Fibroblast of villous mesenchyme (primary cell): Measurements from ENCODE around the gene BOD1L1. TPM values are rescaled to one million over a fixed set of nuclear protein-coding genes. Genes with fewer than 3 reads are reported as not detected.
A peak's percentile ranks its signal among the peaks of the same experiment; 100 is the strongest.

Source experiments
- DNase-seq: peaks from one replicate; pipeline ENCODE4 v3.0.0-alpha.2; 2010; ENCODE audit warnings: low read depth
- H3K4me3 ChIP-seq: 2 replicates; pipeline ENCODE4 v1.5.1; 2011; ENCODE audit warnings: low read depth, mild to moderate bottlenecking, low read length
- total RNA-seq: library from RNA; depleted of rRNA; stranded (reverse); fragments of >200 nt; gene quantifications from 2 replicates; pipeline ENCODE4 v1.2.3, GENCODE V29; 2012
- TF ChIP-seq, protein P1 (sequence below): IDR thresholded peaks from 2 replicates; pipeline ENCODE4 v1.5.1; 2012; ENCODE audit warnings: low read depth, mild to moderate bottlenecking, low read length; ENCODE audit not compliant: insufficient read depth

BOD1L1 gene
- total RNA-seq, 1 donor, result 23.7 TPM

DNA sequence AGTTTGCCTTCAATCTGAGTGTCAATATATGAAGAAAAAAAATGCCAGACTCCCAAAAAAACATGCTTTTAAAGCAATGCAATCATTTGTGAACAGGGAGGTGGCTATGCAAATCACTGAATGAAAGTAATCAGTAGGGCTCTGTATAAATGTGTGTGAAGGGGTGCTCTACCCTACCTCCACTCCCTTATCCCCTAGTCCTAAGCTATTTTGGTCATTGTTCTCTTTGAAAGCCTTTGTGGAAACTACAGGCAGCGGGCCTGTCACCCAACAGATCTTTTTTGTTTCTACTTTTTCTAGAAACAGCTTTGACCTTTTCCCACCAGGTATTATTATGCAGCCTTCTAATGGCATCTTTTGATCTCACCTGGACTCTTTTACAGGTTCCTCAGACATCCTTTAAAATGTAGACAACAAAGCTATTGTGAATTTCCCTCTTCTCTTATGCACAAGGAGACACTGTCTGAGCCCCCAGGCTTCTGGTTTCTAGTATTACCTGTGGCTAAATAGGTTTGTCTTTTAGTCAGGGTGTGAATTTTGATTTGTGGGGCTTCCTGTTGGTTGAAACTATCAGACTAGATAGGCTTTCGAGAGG is 9.2 kb downstream of the BOD1L1 start:
- no peak overlapping the region for H3K4me3 ChIP-seq
- no peak for DNase-seq
- TF ChIP-seq, protein P1, sequence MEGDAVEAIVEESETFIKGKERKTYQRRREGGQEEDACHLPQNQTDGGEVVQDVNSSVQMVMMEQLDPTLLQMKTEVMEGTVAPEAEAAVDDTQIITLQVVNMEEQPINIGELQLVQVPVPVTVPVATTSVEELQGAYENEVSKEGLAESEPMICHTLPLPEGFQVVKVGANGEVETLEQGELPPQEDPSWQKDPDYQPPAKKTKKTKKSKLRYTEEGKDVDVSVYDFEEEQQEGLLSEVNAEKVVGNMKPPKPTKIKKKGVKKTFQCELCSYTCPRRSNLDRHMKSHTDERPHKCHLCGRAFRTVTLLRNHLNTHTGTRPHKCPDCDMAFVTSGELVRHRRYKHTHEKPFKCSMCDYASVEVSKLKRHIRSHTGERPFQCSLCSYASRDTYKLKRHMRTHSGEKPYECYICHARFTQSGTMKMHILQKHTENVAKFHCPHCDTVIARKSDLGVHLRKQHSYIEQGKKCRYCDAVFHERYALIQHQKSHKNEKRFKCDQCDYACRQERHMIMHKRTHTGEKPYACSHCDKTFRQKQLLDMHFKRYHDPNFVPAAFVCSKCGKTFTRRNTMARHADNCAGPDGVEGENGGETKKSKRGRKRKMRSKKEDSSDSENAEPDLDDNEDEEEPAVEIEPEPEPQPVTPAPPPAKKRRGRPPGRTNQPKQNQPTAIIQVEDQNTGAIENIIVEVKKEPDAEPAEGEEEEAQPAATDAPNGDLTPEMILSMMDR, result no peak

DNA sequence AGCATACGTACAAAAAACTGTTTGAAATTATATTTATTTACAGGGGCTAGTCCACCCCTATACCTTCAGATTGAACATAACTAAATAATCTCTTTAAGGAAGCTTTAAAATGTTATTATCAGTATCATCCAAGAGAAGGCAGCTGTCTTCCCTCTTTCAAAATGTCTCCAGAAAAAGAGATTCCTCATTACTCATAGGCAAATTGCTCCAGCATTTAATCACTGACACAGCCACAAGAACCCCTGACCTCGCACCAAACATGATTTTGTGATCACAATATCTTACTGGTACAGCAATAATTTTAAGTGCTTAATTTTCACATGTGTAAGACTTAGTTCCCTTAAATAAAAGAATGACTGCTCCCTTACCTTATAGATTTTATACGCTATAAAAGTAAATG is 9.7 kb downstream of the BOD1L1 start:
- H3K4me3 ChIP-seq, result no peak overlapping the region
- TF ChIP-seq, protein P1, result no peak
- no peak for DNase-seq

DNA sequence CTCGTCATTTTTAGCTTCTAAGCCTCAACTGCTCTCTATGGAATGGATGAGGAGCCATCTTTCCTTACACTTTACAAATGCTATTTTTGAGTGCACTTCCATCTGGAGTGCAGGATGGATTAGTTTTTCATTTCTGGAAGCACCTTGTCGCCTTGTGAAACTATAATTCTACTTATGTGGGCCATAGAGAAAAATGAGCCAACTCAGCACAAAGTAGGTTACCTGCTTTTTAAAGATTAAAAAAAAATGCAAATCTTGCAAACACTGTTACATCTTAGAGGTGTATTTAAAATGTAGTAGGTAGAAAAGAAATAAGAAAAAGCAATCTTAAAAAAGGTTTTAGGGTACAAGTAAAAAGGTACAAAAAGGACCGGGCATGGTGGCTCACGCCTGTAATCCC is 10.9 kb downstream of the BOD1L1 start:
- no peak overlapping the region for H3K4me3 ChIP-seq
- no peak for DNase-seq
- TF ChIP-seq, protein P1, result no peak

DNA sequence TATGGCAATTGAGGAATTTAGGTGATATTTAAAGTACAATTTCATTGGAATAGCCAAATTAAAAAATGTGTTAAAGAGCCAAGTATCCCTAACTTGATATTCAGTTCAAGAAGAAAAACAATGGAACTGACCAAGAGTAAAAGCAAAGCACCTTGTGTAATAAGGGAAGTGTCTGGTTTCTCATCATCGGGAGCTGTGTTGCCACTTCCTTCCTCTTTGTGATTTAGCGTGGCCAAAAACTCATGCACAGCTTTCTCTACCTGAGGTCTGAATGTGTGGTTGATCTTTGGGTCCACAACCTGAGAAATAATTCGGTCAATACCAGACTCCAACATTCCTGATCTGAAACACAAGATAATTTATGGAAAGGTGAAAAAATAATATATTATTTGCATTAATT is 12.4 kb downstream of the BOD1L1 start:
- no peak for DNase-seq
- TF ChIP-seq, protein P1, result no peak
- no peak overlapping the region for H3K4me3 ChIP-seq

DNA sequence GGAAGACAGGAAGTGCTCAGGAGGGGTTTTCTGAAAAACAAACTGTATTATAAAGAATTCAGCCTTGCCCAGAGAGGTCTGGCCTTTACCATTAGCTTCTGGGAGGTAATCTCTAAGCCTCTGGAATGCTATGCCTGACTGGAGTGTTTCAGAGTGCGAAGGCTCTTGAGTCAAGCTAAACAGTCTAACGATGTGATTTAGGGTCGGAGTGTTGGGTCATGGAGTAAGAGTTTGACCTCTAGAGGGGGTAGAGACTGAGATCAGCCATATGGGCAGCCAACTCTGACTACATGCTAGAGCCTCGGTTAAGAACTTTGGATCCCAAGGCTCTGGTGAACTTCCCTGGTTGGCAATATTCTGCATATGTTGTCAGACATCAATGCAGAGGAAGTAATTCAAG is 15.0 kb downstream of the BOD1L1 start:
- DNase-seq, result no peak
- TF ChIP-seq, protein P1, result no peak
- H3K4me3 ChIP-seq, result no peak overlapping the region

DNA sequence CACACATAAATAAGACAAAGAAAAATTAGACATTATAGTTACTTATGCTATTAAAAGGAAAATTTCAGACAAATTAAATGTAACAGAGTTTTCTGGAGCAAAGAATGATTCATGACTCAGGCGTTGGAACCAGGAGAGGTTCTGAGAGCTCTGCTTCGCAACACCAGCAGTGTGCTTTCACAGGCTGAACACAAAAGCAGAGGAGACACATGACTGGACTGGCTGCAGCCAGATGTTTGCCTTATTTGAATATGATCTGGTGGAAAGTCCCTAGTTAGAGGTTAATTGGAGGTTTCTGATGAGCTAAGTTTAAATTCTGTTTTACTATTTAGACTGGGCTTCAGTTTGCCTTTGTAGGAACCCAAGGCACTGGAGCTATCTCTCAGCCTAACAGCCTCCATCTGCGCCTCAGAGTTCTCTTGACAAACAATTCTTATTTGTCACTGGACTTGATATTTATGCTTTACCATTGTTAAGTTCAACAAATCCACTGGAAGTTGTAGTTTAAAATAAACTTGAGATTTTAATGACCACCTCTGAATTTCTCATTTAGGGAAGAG is 16.2 kb downstream of the BOD1L1 start:
- no peak overlapping the region for H3K4me3 ChIP-seq
- peak; percentile 78 for DNase-seq
- TF ChIP-seq, protein P1, result no peak

DNA sequence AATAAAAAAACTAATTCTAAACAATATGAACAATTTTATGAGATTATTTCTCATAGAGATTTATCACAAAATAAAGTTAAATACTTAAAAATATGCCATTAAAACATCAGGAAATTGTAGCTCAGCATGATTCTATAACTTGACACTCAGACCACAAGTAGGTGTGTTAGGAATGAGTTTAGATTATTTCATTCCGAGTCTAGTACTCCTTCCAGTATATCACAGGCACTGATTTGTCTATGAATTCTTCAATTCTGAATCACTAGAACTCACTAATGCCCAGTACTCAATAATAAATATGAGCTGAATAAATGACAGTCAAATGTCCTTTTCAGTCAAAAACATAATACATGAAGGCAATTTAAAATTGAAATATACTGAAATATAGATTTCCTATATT is 22.2 kb downstream of the BOD1L1 start:
- no peak overlapping the region for H3K4me3 ChIP-seq
- DNase-seq, result no peak
- TF ChIP-seq, protein P1, result no peak
